ENCODE results near the gene SMARCD2.

Gene SMARCD2

DNA sequence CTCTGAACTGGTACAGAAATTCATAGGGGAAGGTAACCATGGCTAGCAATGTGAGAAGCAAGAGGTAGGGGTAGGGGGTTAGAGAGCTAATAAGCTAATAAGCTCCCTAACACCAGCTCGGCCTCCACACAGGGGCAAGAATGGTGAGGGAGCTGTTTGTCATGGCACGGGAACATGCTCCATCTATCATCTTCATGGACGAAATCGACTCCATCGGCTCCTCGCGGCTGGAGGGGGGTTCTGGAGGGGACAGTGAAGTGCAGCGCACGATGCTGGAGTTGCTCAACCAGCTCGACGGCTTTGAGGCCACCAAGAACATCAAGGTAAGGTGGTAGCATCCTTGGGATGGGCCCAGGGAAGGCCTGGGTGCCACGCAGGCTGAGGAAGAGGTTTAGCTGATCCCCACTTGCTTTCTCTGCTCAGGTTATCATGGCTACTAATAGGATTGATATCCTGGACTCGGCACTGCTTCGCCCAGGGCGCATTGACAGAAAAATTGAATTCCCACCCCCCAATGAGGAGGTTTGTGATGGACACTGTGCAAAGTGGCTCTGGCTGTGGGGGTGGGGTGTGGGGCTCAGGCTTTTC, 11.5 kb downstream of the SMARCD2 start:
- no peak for DNase-seq

DNA sequence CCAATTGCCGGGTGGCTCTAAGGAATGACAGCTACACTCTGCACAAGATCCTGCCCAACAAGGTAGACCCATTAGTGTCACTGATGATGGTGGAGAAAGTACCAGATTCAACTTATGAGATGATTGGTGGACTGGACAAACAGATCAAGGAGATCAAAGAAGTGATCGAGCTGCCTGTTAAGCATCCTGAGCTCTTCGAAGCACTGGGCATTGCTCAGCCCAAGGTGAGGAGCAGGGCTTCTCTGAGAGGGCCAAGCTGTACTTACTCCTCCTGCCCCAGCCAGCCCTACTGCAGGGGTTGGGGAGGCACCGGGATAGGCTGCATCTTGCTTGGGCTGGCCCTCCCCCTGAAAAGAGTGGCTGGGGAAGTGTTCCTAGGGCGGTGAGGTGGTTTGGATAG, 12.2 kb downstream of the SMARCD2 start:
- DNase-seq, result no peak

DNA sequence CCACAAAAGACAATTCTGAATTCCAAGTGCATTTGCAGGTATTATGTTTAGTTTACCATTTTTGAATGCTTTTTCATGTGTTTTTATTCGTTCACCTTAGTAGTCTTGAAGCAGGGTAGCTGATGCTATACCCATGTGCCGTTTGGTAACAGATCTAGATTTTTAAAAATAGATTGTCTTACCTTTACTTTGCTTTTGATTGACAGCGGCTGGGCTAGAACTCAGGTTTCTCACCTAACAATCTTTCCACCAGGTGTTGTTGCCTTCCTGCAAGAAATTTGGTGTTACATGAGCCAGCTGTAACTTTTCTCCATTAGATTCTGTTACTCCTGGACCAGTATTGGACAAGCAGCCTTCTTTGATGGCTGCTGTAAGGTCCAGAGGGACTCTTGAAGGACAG, 13.5 kb downstream of the SMARCD2 start:
- no peak for DNase-seq

DNA sequence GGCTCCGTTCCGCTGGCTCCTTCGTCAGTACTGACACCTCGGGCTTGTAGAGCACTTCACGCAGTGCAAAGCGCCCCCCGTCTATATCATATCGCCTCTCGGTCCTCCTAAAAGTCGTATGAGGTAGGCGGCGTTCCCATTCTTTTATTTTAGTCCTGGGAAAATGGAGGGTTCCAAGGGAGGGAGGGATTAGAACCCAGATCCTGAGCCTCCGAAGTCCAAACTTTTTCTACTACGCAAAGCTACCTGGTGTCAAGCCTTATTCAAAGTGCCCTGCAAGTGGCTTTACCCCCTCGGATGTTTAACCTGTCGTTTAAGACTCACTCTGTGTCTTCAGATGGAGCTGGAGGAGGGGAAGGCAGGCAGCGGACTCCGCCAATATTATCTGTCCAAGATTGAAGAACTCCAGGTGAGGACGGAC, 14.7 kb downstream of the SMARCD2 start:
- no peak for DNase-seq

DNA sequence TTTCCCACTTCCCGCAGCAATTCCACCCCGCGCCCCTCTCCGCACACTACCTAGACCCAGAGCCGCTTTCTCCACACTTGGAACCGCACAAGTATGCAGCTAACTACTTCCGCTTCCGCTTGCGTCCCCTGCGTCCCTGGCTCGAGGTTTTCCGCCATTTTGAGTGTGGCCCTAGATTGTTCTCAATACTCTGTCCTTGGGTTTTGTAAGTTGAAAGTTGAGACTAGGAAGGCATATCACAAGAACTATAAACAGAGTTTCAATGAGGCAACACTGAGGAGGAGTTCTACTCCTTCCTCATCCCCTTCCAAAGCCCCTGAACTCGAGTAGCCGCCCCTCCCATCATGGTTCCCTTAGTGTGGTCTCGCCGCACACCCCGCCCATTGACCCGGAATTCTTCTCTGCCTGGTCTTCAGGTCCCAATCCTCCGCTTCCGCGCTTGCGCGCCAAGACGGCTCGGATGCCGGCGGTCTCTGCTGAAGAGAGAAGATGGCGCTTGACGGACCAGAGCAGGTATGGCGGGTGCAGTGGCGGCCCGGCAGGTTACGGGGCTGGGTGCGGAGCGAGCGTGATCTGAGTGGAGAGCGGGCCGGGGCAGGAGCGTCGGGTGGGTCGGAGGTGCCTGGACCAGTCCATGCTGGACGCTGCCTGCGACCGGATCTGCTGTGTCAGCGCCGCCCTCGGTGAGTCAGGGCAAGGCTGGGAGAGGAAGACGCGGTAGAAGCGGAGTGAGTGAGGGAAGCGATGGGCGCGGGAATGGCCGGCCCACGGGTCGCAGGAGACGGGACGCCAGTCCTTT, 15.3 kb downstream of the SMARCD2 start, which contains the start of the genes FTSJ3 and PSMC5:
TSS of gene FTSJ3 (minus strand) at position 662 of the 799 bp plus-strand sequence. CDS start 761 bp downstream, outside the sequence.
TSS of gene PSMC5 (plus strand) at position 430 of the 799 bp plus-strand sequence. CDS start at position 490, 60 bp downstream.
- peak; percentile 96 for DNase-seq

DNA sequence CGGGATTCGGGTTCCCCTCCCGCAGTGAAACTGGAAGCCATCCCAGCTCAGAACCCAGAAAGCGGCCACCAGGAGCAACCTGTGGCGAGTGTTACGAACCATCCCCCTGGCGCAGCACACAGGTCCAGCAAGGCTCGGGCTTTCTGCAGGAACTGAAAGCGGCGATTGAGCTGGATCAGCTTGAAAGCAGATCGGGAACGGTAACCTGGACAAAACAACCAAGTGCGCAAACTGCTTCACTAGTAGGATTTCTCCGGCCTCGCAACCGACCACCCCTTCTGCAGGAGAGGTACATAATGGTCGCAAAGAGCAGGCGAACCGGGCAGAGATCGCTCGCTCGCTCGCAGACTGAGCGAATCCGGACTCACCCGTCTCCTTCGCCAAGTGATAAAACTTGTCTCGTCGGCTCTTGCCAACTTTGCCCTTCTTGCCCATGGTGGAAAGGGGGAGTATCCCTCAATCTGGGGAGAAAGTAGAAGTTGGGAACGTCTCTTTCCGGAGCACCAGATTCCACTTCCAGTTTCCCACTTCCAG, 15.9 kb downstream of the SMARCD2 start:
- no peak for DNase-seq

DNA sequence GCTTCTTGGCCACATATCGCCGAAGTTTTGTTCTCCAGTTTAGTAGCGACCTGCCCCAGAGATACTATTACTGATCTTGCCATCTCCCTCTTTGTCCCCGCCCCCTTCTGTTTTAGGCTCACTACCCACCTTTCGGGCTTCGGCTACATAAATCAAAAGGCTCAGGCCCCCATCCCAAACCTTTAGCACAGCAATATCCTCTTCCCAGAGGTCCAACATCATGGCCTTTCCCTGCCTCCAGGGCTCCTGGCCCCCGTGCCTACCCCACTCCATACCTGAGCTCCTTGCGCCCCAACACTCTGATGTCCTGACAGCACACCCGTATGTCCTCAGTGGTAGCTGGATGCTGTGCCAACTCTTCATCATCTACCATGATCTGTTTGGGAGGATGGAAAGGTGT, 18.1 kb downstream of the SMARCD2 start:
- DNase-seq, result no peak

DNA sequence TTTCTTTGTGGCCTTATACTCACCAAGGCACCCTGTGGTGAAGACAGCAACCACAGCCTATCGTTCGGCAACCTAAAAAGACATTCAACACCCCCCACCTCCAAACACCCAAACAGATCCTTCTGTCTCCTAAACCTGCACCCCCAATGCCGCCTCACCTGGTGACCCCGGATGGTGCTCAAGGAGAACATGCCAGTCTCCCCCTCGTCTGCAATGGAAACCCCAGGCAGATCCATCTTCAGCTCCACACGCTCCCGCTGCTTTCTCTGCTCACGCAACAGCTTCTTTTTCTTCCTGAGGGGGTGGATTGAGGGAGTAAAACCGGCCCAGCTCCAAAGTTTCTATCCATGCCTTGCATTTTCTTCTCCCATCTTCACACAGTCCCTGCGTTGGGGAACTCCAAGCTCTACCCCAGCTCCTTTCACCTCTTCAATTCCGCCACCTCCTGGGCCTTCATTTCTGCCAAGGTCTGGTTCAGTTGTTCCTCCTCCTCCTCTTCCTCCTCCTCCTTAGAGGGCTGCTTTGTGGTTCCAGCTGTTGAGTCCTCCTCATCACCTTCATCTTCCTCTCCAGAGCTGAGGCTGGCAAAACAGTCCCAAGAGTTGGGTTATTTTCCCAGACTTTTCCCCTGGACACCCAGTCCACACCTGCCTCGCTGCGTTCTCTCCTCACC, 18.7 kb downstream of the SMARCD2 start:
- DNase-seq, result no peak

DNA sequence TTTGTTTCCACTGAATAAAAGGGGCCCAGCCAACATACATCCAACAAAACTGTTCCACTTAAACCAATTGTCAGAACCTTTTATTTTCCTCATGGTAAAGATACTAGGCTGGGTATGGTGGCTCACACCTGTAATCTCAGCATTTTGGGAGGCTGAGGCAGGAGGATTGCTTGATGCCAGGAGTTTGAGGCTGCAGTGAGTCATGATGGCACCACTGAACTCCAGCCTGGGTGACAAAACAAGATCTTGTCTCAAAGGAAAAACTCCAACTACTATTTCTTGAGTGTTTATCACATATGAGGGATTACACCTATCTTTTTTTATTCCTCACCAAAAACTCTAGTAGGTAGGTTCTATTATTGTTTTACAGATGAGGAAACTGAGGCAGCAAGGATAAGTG, 19.9 kb downstream of the SMARCD2 start:
- no peak for DNase-seq

DNA sequence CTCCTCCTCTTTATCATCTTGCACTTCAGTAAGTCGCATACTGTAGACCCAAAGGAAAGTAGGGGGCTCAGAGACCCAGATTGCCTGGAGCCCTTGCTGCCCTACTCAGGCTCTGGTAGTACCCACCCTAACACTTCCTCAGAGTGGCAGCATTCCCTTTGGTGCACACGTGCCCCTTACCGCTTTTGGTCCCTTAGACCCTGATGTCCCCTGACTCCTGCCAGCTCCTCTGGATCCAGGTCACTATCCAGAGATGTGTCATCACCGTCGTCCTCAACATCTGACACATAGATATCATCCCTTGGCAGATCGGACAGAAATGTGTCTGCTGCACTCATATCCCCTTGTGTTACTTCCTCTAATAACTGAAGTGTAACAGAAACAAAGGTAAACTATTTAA, 20.7 kb downstream of the SMARCD2 start:
- no peak for DNase-seq

DNA sequence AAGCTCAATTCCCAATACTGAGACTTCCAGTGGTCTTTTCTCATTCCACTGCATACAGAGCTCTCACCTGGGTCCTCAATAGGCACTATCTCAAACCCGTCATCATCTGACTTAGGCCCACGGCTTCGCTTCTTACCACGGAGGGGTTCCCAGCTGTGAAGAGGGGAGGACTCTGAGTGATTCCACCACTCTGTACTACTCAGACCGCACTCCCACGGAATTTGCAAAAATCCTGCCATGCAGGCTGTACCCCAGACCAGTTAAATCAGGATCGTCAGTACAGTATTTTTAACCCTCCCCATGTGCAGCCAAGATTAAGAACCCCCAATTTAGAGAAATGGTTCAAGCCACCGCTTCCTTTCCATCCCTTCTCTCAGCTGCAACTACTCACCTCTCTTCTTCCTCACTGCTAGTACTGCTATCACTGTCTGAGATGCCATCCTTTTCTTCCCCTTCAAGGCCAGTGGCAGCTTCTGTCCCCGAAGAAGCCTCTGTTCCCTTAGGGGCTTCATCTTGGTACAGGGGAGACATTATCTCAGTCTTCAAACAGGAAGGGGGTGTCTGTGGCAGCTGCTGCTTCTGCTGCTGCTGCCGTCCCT, 21.4 kb downstream of the SMARCD2 start:
- DNase-seq, result no peak

DNA sequence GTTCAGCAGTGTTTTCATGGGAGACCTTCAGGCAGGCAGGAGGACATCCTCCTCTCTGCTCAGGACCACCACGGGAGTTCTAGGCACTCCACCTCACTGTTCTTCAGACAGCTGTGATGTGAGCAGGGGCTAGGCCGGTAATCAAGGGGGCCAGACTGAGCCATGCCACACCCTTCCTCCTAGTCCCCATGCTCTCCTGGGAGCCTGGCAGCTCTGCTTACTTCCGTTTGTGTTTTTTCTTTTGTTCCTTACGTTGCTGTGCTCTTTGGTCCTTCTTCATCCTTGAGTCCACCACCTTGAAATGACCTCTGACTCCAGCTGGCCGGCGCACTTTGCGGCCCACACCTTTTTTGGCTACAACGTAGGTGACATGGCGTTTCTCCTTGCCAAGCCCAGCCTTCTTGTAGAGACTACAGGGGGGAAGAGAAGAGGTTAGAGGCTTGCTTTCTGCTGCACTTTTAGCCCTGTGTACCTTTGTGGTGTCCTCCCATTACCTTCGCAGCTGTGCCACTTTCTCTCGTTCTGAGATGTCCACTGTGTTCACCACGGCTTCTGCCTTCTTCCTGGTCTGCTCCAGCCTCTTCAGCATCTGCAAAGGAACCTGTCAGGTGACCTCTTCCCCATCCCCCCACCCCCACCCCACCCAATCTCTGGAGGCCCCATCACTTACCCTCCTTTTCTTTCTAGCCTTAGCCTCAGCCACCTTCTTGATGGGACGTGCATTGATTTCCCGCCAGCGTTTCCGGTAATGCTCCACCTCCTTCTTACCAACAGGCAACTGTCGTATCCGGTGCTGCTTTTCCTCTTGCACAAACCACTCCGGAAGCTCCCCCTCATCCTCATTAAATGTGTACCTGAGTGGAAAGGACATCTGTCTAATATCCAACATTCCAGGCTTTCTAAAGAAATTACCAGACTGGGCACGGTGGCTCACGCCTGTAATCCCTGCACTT, 22.6 kb downstream of the SMARCD2 start:
- no peak for DNase-seq

DNA sequence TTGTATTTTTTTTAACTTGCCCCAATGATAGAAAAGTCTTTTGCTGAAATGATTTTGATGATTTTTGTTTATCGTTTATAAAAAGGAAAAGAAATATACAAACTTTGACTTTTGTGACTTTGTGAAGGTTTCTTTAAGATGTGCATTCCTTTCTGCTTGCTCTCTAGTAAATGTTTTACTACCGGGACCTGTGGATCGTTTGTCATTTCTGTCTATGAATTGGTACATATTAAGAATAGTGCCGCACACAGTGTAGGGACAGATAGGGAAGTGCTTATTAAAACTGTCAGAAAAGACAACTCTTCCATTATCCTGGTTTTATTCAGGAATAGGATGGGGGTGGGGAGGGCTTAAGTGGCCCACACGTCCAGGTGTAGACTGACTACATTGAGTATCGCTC, 23.4 kb downstream of the SMARCD2 start:
- DNase-seq, result no peak

DNA sequence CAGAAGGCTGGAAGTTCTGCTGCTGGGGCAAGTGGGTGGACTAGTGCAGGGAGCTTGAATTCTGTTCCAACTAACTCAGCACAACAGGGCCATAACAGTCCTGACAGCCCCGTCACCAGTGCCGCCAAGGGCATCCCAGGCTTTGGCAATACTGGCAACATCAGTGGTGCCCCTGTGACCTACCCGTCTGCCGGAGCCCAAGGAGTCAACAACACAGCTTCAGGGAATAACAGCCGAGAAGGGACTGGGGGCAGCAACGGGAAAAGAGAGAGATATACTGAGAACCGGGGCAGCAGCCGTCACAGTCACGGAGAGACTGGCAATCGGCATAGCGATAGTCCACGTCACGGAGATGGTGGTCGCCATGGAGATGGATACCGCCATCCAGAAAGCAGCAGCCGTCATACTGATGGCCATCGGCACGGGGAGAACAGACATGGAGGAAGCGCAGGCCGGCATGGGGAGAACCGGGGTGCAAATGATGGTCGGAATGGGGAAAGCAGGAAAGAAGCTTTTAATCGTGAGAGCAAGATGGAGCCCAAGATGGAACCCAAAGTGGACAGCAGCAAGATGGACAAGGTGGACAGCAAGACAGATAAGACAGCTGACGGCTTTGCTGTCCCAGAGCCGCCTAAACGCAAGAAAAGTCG, 24.6 kb downstream of the SMARCD2 start:
- no peak for DNase-seq

DNA sequence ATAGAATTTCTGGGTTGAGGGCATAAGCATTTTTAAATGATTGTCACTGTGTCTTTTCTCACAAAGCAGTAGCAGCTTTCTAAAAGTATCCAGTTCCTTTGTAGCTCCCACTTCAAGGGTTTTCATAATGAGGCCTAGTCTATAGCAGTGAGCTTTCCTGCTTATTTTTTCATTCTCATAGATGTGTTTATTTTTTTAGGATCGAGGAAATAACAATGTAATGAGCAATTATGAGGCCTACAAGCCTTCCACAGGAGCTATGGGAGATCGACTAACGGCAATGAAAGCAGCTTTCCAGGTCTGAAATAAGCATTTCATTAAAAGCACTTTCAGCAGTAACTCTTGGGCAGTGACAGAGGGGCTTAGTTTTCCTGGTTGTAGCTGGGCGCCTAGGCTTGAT, 25.8 kb downstream of the SMARCD2 start:
- no peak for DNase-seq

DNA sequence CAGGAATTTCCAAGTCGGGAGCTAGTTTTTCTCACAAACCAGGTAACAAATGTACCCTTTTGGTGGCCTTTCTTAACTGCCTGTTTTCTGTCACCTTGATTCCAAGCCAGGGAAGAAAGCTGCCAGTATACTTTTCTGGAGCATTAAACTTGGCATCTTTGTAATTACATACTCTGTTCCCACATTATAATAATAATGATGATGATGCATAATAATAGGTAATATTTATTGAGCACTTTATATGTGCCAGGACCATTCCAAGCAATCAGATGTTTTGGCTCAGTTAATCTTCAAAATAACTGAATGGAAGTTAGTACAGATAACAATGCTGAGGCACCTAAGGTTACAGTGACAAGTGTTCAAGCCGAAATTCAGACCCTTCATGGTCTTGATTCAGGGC, 26.4 kb downstream of the SMARCD2 start:
- no peak for DNase-seq

DNA sequence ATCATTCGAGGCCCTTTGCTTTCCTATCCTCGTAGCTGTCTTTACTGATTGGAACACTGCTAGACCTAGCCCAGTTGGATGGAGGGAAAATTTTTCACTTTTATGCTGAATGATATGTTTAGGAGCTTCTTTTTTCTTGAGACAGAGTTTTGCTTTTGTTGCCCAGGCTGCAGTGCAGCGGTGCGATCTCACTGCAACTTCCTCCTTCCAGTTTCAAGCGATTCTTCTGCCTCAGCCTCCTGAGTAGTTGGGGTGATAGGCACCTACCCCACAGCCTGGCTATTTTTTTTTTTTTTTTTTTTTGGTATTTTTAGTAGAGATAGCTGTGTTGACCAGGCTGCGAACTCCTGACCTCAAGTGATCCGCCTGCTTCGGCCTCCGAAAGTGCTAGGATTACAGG, 32.5 kb downstream of the SMARCD2 start:
- no peak for DNase-seq

DNA sequence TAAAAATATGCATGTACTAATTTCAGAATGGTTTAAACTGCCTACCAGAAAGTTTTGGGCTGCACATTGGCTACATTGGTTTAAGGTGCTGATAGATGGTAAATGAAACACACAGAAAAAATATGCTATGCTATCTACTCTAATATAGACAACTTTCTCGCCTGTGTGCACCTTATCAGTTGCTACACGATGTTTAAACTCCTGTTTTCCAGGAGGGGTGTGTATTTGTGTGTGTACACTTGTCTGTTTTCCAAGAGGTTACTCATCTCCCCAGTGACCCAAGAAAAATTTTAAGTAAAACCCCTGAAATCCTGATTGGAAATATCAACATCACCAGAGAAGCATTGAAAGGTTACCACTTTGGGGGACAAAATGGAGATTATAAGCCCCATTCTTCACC, 36.9 kb downstream of the SMARCD2 start:
- DNase-seq, result no peak

DNA sequence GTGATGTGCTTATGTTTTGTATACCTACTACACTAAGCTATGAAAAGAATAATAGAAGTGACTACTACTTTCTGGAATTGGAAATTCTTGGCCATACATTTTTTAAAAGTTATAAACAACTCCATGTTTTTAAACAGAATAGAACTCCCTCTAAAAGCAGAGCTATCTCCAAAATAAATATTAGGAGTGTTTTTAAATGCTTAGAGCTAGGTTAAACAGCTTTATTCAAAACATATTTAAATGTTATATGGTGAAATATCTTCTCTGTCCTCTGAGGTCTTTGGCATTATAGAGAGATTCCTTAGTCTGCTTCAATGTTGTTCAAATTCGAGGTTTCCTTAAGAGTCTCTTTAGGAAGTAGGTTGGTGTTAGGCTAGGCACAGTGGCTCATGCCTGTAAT, 38.2 kb downstream of the SMARCD2 start:
- DNase-seq, result no peak

DNA sequence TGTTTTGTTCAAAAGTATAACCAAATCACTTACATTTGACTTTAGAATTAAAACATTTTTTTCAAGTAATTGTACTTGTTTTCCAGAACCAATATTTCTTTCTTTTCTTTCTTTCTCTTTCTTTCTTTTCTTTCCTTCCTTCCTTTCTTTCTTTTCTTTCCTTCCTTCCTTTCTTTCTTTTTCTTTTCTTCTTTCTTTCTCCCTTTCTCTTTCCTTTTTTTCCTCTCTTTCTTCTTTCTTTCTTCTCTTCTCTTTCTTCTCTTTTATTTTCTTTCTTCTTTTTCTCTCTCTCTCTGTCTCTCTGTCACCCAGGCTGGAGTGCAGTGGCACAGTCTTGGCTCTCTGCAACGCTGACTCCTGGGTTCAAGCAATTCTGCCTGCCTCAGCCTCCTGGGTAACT, 41.7 kb downstream of the SMARCD2 start:
- DNase-seq, result no peak

DNA sequence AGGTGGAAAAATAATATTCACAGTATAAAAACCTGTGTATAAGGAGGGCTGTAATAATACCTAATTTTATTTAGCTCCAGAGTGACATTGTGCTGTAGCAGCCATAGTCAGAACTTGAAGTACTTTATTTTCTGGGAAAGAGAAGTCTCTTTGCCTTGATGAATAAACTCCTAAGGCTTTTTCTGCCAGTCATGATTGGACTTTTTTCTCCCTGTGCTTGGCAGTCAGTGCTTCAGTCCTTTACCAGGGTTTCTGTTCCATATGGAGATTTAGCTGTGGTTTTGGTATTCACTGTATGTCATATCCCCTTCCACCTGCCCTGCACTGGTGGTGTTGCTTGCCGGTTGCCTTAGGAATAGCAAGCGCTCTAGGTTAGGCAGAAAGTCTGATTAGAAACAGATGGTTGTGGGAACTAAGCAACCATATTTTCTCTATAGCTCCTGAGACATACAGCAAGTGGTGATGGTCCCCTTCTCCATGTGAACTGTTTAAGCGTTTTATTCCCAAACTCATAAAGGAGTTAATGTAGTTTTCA, 43.8 kb downstream of the SMARCD2 start:
- no peak for DNase-seq

All from NCI-H345 (cell line).